HG03103 (cell line): Measurements from ENCODE around the gene CAMTA1.
"Not testable (repeated sequence)": the region's sequence is repeated elsewhere in the genome, so short reads cannot be mapped to it uniquely, and the experiment has no call there.

Experiments
- ATAC-seq: cut with Tn5 transposase; IDR thresholded peaks from one replicate; pipeline ENCODE4 v1.9.1; 2021; ENCODE audit warnings: low read depth; ENCODE audit not compliant: unreplicated experiment

CAMTA1 gene

DNA sequence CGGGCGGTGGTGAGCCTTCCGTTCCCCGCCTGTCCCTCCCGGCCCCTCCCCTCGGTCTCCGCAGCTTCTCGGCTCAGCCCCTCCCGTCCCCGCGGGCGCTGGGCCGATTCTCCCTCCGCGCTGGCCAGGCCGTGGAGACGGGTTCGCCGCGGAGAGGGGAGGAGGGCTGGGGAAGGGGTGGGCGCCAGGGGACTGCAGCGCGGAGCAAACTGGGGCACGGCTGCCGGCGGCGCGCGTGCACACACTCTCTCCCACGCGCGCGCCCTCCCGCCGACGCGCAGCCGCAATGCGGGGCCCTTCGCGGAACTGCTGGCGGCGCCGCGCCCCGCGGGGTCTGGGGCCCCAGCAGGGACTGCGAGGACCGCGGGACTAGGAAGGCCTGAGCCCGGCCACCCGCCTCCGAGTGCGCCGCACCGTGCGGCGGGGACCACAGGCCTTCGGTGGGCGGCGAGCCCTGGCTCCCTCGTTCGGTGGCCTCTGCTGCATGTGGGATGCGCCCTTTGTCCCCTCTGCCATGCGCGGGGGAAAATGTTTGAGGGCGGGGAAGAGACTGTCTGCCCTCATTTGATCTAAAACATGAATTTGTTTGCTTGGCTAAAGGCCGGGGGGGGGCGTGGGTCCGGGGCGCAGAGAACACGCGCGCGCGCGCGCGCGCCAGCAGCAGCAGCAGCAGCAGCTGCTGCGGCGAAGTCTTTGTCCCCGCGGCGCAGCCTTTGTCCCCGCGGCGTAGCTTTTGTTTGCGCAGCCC is 895.1 kb downstream of the CAMTA1 start:
- ATAC-seq: no peak

DNA sequence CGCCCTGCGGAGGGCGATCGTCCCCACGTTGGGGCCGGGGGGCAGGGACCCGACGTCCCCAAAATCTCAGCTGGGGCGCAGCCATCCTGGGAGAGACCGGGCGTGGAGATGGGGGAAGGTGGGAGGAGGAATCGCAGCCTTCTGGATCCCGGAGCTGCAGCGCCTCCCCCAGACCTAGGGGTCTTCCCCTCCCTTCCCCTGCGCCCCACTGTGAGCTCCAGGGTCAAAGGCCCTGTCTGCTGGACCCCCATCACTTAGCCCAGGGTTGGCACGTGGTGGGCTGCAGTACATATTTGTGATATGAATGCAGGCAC is 895.7 kb downstream of the CAMTA1 start:
- ATAC-seq: no peak

GRCh38 chr1:7681401-7681800 is 896.1 kb downstream of the CAMTA1 start:
- ATAC-seq: no peak

DNA sequence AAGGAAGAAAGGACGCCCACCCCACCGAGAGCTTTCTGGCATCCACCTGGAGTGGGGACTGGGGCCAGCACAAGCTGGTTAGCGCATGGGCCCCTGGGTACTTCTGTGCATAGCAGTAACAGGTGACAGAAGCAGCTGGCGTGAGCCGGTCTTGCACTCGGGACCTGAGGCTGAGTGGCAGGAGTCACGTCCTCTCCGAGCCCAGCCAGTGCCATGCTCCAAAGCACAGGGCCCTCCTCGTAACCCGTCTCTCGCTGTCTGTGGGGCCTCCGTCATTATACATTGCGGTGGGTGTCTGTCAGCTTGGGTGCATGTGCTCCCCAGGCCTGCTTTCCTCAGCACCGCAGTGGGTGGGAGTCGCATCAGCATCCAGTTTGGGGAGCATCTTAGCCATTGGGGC is 898.3 kb downstream of the CAMTA1 start:
- ATAC-seq: no peak

GRCh38 chr1:7684132-7684531 is 898.9 kb downstream of the CAMTA1 start:
- ATAC-seq: no peak

GRCh38 chr1:7684861-7685635 is 899.8 kb downstream of the CAMTA1 start:
- ATAC-seq: no peak

DNA sequence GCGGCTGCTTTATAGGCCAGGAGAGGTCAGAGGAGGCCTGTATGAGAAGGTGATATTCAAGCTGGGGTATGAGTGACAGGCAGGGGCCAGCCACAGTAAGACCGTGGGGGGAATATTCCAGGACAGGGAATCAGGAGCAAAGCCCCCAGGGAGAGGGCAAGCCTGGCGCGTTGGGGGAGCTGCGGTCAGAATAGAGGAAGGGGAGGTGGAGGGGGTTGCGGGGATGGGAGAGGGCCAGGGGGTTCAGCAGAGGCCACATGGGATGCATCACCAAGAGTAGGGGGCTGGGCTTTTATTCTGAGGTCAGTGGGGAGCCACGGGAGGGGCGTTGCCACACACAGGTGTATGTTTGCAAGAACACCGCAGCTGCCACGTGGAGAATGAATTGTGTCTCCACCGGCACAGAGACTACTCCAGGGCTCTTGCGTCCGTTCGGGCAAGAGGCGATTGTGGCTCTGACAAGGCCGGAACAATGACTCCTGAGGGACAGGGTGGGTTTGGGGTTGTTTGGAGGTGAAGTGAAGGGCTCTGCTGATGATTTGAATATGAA is 901.1 kb downstream of the CAMTA1 start:
- ATAC-seq: no peak

- no peak for ATAC-seq
These were observed 902.2 kb downstream of the CAMTA1 start for GRCh38 chr1:7687411-7687810.

DNA sequence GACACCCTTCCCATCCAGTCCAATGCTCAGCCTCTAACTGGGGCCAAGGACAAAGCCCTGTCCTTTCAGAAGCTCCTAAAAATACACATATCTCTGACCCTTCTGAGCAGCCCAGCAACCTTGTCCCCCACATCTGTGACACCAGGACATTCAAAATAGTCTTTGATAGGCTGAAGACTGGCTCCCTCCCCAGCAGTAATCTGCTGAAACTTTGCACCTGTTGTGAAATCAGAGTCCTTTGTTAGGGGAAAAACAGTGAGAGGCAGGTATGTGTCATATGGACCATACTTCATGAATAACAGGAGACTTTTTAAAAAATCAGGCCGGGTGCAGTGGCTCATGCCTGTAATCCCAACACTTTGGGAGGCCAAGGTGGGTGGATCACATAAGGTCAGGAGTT is 903.4 kb downstream of the CAMTA1 start:
- ATAC-seq: no peak

GRCh38 chr1:7689307-7689706 is 904.1 kb downstream of the CAMTA1 start:
- not testable (repeated sequence) for ATAC-seq

GRCh38 chr1:7690076-7690475 is 904.8 kb downstream of the CAMTA1 start:
- ATAC-seq: no peak

DNA sequence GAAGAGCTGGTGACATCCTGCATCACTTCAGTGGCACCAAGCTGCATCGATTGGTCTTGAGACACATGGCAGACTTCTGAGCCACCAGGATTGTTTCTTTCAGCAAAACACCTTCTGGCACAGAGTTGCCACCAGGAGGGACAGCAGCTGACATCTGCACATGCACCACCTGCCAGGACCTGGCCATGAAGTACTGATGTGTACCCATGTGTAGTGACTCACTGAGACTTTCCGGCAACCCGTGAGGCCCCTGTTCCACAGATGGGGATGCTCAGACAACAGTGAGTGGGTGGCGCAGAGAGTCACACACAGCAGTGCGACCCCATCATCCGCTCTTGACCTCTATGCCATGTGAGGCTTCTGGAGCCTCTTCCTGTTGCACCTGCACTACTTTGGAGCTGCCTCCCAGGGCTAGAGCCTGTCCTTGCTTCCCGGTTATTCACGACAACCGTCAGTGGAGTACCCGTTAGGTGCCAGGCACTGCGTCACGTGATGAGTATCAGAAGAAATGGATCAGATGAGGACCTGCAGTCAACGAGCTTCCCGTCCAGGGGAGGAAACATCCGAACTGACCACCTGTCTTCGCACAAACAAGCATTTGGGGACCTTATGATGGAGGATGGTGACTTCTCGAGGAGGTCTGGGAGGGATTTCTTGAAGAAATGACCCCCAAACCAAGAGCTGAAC is 905.4 kb downstream of the CAMTA1 start:
- ATAC-seq: no peak

DNA sequence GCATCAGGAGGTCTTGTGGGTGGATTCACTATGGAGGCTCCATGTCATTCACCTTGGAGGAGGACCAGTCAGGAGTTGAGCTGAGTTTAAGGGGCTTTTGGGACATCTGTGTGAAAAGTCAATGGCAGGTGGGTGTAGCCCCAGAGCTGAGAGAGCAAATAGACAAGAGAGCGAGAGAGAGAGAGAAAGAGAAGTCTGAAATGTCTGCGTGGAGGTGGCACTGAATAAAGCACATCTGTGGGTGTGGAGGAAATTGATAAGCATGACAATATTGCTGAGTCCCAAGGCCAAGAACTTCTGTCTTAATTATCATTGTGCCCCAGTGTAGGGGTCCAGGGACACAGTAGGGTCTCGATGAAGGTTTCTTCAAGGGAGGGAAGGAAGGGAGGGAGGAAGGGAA is 906.3 kb downstream of the CAMTA1 start:
- no peak for ATAC-seq

DNA sequence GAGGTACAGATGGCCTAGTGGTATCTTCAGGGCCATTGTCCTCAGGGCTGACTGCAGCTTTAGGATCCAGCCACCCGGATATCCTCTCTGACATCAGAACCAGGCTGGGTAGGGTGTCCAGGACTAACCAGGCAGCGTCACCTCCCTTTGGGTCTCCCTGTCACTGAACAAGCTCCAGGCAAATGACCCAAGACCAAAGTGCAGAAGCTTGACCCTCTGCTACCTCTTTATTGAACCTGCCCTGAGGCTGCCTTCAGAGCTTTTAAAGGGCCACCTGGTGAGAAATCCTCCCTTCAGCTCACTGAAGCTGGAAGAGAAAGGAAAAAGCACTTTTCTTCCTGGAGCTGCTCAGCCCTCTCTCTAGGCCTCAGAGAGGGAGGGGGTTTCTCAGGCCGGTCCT is 906.8 kb downstream of the CAMTA1 start:
- ATAC-seq: no peak

DNA sequence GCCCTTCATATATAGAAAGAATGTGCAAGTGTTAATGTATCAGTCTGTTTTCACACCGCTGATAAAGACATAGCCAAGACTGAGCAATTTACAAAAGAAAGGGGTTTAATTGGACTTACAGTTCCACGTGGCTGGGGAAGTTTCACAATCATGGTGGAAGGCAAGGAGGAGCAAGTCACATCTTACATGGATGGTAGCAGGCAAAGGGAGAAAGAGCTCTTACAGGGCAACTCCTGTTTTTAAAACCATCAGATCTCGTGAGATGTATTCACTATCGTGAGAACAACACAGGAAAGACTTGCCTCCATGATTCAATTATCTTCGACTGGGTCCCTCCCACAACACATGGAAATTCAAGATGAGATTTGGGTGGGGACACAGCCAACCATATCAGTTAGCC is 907.8 kb downstream of the CAMTA1 start:
- not testable (repeated sequence) for ATAC-seq

GRCh38 chr1:7693662-7694061 is 908.4 kb downstream of the CAMTA1 start:
- ATAC-seq: no peak

GRCh38 chr1:7694600-7695496 is 909.6 kb downstream of the CAMTA1 start:
- ATAC-seq: no peak

DNA sequence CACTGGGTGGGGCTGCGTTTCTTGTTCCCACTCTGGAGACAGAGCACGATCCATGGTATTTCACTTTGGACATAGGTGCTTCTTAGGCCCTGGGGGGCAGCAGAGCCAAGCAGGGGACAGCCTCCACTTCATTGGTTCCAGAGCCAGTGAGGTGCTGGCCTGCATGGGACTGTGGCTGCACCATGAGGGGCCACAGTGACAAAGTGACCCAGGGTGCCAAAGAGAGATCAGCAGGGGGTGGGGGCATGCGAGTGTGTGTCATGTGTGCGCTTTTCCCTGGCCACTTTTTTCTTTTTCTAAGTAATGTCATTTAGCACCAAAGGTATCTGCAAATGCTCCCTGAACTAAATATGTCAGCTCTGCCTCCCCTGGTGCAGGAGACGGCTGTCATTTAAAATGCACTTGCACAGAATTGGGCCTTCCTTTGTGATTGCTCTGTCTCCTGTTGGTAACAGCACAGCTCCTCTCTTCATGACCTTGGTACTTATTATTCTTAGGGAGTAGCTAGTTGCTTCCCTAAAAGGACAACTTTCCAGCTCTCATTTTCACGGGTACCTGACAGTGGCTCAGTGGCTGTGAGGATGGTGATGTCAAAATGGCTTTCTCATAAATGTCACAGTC is 910.4 kb downstream of the CAMTA1 start:
- ATAC-seq: no peak

GRCh38 chr1:7698641-7699040 is 913.4 kb downstream of the CAMTA1 start:
- ATAC-seq: no peak

DNA sequence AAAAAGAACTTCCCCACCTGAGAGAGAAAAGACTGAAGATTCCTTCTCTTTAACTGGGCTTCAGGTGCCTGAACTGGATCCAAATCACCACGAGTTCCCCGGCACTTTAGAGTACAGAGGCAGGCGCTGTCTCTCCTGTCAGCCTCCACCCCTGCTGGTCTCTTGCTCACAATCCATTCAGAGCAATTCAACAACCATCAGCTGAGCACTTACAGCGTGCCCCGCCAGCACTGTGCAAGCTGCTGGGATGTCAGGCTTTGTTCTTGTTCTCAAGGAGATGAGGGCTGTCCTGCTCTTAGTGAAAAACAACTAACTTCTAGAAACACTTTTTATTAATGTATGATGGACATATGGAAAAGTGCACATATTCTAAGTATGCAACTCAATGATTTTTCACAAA is 917.1 kb downstream of the CAMTA1 start:
- no peak for ATAC-seq
